K562 (cell line): Measurements from ENCODE around the gene TMEM248. TPM values are rescaled to one million over a fixed set of nuclear protein-coding genes. Genes with fewer than 3 reads are reported as not detected.

Source experiments
- BRCA1 ChIP-seq, 2 experiments: fragments of 450-650 bp in 1 of 2; sonication (generic) in 1 of 2; formaldehyde crosslinking in 1 of 2; IDR thresholded peaks; 2 replicates each; pipeline versions ENCODE4 v1.5.0 to v1.6.1; 2017 to 2020; ENCODE audit warnings: mild to moderate bottlenecking in 1 of 2, missing genetic modification reagents in 1 of 2
- ELF4 ChIP-seq: fragments of 450-650 bp; formaldehyde crosslinking; IDR thresholded peaks from 2 replicates; pipeline ENCODE4 v1.4.0; 2022; ENCODE audit warnings: missing genetic modification characterization
- ETV1 ChIP-seq: fragments of 450-650 bp; conservative IDR thresholded peaks from 2 replicates; pipeline ENCODE4 v1.6.1; 2016; ENCODE audit warnings: missing genetic modification characterization, control low read depth, low read depth, missing compliant biosample characterization
- GATAD2A ChIP-seq: fragments of 450-650 bp; IDR thresholded peaks from 2 replicates; pipeline ENCODE4 v1.6.1; 2017
- ID3 ChIP-seq, 2 experiments: fragments of 250-450 bp in 1 of 2; fragments of 450-650 bp in 1 of 2; sonication (Bioruptor Pico) in 1 of 2; IDR thresholded peaks; 2 replicates each; pipeline versions ENCODE4 v1.6.1 to v1.8.0; 2016 to 2021; ENCODE audit warnings: mild to moderate bottlenecking in 2 of 2, moderate library complexity in 2 of 2, missing compliant biosample characterization in 1 of 2, missing genetic modification characterization in 1 of 2
- KAT7 ChIP-seq: sonication (generic); formaldehyde crosslinking; IDR thresholded peaks from 2 replicates; pipeline ENCODE4 v1.8.0; 2022; ENCODE audit warnings: missing genetic modification reagents, mild to moderate bottlenecking, borderline replicate concordance
- MAZ ChIP-seq, 2 experiments: fragments of 450-650 bp in 1 of 2; sonication (generic) in 1 of 2; formaldehyde crosslinking; IDR thresholded peaks in 1 of 2; conservative IDR thresholded peaks in 1 of 2; 2 replicates each; pipeline versions ENCODE4 v1.4.0 to v1.5.0; 2020; ENCODE audit warnings: mild to moderate bottlenecking in 1 of 2, missing genetic modification reagents in 1 of 2
- MXI1 ChIP-seq: IDR thresholded peaks from 2 replicates; pipeline ENCODE4 v1.6.1; 2011; ENCODE audit warnings: low read depth, mild to moderate bottlenecking, improper control_type of control experiment, low read length
- PHF21A ChIP-seq: fragments of 450-650 bp; IDR thresholded peaks from 2 replicates; pipeline ENCODE4 v1.6.1; 2017; ENCODE audit warnings: low read depth, borderline replicate concordance
- POLR2AphosphoS2 ChIP-seq: IDR thresholded peaks from 2 replicates; pipeline ENCODE4 v1.6.1; 2012; ENCODE audit warnings: low read length, improper control_type of control experiment
- POU5F1 ChIP-seq: fragments of 150-350 bp; IDR thresholded peaks from 2 replicates; pipeline ENCODE4 v1.6.1; 2014; ENCODE audit warnings: borderline replicate concordance, low read length, low read depth, mild to moderate bottlenecking; ENCODE audit not compliant: partially characterized antibody
- RBM15 ChIP-seq: fragments of 200-400 bp; formaldehyde crosslinking; IDR thresholded peaks from 2 replicates; pipeline ENCODE4 v1.6.1; 2018; ENCODE audit warnings: mild to moderate bottlenecking, low read length, moderate library complexity; ENCODE audit not compliant: insufficient read depth
- SIX5 ChIP-seq, 2 experiments: IDR thresholded peaks; 2 replicates each; pipeline ENCODE4 v1.6.1; 2011; ENCODE audit warnings: low read length in 2 of 2, borderline replicate concordance in 1 of 2, low read depth in 1 of 2, mild to moderate bottlenecking in 1 of 2, moderate library complexity in 1 of 2; ENCODE audit not compliant: insufficient read depth in 1 of 2
- SMAD2 ChIP-seq: fragments of 150-350 bp; IDR thresholded peaks from 2 replicates; pipeline ENCODE4 v1.6.1; 2014; ENCODE audit warnings: low read depth, mild to moderate bottlenecking, low read length
- SOX6 ChIP-seq: fragments of 450-650 bp; IDR thresholded peaks from 2 replicates; pipeline ENCODE4 v1.6.1; 2014; ENCODE audit warnings: mild to moderate bottlenecking
- SREBF1 ChIP-seq: fragments of 150-350 bp; IDR thresholded peaks from 2 replicates; pipeline ENCODE4 v1.6.1; 2014; ENCODE audit warnings: antibody characterized with exemption, low read depth, low read length, borderline replicate concordance
- TEAD2 ChIP-seq: fragments of 450-650 bp; IDR thresholded peaks from 2 replicates; pipeline ENCODE4 v1.6.1; 2016; ENCODE audit warnings: missing genetic modification characterization, control low read depth, missing compliant biosample characterization
- ZNF133 ChIP-seq: fragments of 250-450 bp; sonication (Bioruptor Pico); IDR thresholded peaks from 2 replicates; pipeline ENCODE4 v1.4.0; 2020; ENCODE audit warnings: mild to moderate bottlenecking
- polyA plus RNA-seq, 8 experiments: library from polyadenylated mRNA; depleted of rRNA in 4 of 8; stranded (reverse) in 5 of 8; unstranded in 3 of 8; fragments of >200 nt; fragmentation: Nextera tagmentation in 2 of 8; fragmentation: Illumina TruSeq in 1 of 8; extraction: Ambion mirVana in 2 of 8; extraction: Trizol in 1 of 8; gene quantifications; 2 replicates each; pipeline versions ENCODE4 v1.2.1 to v1.2.3, GENCODE V29; 2011 to 2014; ENCODE audit warnings: inconsistent platforms in 1 of 8, missing spikeins in 1 of 8
- total RNA-seq, 7 experiments: library from RNA; depleted of rRNA in 6 of 7; stranded (reverse); fragments of >200 nt in 6 of 7; fragmentation: Illumina TruSeq in 2 of 7; extraction: Trizol in 2 of 7; gene quantifications; 2 replicates each; pipeline versions ENCODE4 v1.2.1 to v1.2.3, GENCODE V29; 2011 to 2021; ENCODE audit warnings: low replicate concordance in 1 of 7
- TF ChIP-seq, protein P1 (sequence below): fragments of 250-450 bp; sonication (Bioruptor Pico); IDR thresholded peaks from 2 replicates; pipeline ENCODE4 v1.8.0; 2021; ENCODE audit warnings: mild to moderate bottlenecking, moderate library complexity
- TF ChIP-seq, protein P2 (sequence below): sonication (generic); IDR thresholded peaks from 2 replicates; pipeline ENCODE4 v1.6.1; 2016
- TF ChIP-seq, protein P3 (sequence below): fragments of 250-450 bp; sonication (Bioruptor Pico); IDR thresholded peaks from 2 replicates; pipeline ENCODE4 v1.5.0; 2021; ENCODE audit warnings: mild to moderate bottlenecking, moderate library complexity

The TMEM248 gene
- total and polyA plus RNA-seq, 9 of the 15 experiments (the other 6 are each of a cell fraction or from before 2014, with no cell fraction given): 6.3 to 132 (median 64.4) TPM

DNA sequence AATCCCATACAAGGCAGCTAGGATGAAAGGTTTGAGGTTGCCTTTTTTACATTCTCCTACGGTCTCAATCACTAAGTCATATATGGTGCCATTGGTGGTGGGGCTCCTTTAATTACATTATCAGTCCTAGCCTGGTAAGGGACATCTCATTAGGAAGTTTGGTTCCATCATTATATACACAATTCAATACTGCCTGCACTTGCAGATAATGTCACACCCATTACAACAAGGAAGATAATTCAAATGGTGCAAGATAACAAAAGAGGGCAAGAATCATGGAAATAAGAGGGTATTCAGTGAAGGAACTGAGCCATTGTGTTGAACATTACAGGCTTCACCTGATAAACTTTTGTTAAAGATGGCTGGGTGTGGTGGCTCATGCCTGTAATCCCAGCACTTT, 1.7 kb upstream of the TMEM248 start (continued):
- TF ChIP-seq TEAD2 (tag): no peak
- TF ChIP-seq RBM15: no peak
- TF ChIP-seq SREBF1: no peak
- no peak for TF ChIP-seq POLR2AphosphoS2
- no peak for TF ChIP-seq ETV1 (tag)
- TF ChIP-seq PHF21A: no peak
- TF ChIP-seq MXI1: no peak
- TF ChIP-seq SOX6: peak; percentile 75
- 0 out of 4 replicates have a peak, but pooled peaks of 1 of the 2 experiments have one; percentile 23 for TF ChIP-seq MAZ (CRISPR knock-in tag; conservative IDR thresholded peaks at IDR 0.05 in 1 of 2, IDR thresholded peaks at IDR 0.05 in 1 of 2)
- no peak for TF ChIP-seq SMAD2
- no peak for TF ChIP-seq ID3 (CRISPR knock-in tag; IDR thresholded peaks at IDR 0.05)
- no peak for TF ChIP-seq ID3 (tag; IDR thresholded peaks at IDR 0.05)
- TF ChIP-seq, protein P1, sequence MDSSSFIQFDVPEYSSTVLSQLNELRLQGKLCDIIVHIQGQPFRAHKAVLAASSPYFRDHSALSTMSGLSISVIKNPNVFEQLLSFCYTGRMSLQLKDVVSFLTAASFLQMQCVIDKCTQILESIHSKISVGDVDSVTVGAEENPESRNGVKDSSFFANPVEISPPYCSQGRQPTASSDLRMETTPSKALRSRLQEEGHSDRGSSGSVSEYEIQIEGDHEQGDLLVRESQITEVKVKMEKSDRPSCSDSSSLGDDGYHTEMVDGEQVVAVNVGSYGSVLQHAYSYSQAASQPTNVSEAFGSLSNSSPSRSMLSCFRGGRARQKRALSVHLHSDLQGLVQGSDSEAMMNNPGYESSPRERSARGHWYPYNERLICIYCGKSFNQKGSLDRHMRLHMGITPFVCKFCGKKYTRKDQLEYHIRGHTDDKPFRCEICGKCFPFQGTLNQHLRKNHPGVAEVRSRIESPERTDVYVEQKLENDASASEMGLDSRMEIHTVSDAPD (CRISPR knock-in tag): no peak
- no peak for TF ChIP-seq ZNF133 (CRISPR knock-in tag)
- no peak for TF ChIP-seq BRCA1 (IDR thresholded peaks at IDR 0.05)
- TF ChIP-seq BRCA1 (CRISPR knock-in tag; IDR thresholded peaks at IDR 0.05): no peak
- no peak for TF ChIP-seq POU5F1
- no peak for TF ChIP-seq GATAD2A
- TF ChIP-seq, protein P2, sequence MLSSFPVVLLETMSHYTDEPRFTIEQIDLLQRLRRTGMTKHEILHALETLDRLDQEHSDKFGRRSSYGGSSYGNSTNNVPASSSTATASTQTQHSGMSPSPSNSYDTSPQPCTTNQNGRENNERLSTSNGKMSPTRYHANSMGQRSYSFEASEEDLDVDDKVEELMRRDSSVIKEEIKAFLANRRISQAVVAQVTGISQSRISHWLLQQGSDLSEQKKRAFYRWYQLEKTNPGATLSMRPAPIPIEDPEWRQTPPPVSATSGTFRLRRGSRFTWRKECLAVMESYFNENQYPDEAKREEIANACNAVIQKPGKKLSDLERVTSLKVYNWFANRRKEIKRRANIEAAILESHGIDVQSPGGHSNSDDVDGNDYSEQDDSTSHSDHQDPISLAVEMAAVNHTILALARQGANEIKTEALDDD: no peak
- no peak for TF ChIP-seq ELF4
- TF ChIP-seq KAT7 (CRISPR knock-in tag): no peak
- TF ChIP-seq, protein P3, sequence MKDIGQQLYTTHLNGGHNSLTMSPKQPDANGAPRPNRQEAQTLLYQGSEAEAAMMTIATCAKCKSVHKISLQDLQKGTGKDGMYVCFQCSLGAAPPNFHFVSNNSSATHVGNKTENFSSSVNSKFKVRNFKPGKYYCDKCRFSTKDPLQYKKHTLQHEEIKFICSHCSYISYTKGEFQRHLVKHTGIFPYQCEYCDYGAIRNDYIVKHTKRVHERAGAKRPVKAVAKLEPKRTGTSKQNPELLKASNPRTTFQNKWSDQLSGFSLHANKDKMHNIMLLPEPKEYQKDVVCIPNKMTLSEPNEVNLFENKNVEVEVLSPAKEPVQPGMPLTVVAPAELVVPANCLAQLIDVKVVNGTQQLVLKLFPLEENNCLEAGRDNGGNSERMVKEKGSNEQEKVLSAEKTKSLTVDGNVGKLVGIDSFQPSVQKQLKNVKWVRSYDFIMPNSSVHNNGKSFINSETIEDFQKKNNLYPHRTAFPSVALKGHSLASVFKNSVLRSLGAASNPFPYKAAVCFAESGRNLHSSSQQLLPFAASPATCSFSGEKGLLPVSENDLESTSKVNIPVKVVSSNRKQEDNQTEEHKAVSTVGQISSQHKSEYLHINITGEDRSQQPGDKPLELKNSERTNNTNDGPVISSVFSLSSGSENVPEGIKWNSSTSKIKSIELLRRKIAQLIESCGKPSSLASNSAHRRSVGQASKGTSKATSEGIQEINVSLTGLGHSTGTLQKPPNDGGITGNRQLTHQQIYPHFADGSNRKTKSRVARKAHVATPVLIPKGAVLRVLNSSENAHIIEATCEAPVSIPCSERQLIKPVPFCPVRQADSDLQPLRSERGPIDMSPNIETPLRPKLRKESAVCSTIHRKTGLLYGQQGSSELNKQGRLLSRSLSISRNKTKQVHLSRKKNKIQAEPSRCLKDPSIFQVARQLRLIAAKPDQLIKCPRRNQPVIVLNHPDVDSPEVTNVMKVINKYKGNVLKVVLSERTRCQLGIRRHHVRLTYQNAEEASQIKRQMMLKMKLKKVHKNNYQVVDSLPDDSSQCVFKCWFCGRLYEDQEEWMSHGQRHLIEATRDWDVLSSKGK (CRISPR knock-in tag): no peak
- no peak for TF ChIP-seq SIX5 (IDR thresholded peaks at IDR 0.05; ENCODE audit: borderline replicate concordance in 1 of 2, insufficient read depth in 1 of 2, low read depth in 1 of 2, low read length in 2 of 2)
